Sigmoid colon (tissue), 7 donors: Measurements from ENCODE around the gene NCR2. TPM values are rescaled to one million over a fixed set of nuclear protein-coding genes. Genes with fewer than 3 reads are reported as not detected.
A peak's percentile ranks its signal among the peaks of the same experiment; 100 is the strongest.

ENCODE experiments used
- DNase-seq: peaks from one replicate; pipeline ENCODE4 v3.0.0-alpha.2; 2019
- H3K27ac ChIP-seq, 4 donors: fragments of 200-600 bp; sonication (generic); one replicate each; pipeline ENCODE4 v1.5.1; 2016 to 2019; ENCODE audit warnings: mild to moderate bottlenecking in 1 of 4
- H3K27me3 ChIP-seq, 3 donors: fragments of 200-600 bp; sonication (generic); one replicate each; pipeline ENCODE4 v1.5.1; 2019; ENCODE audit warnings: mild to moderate bottlenecking in 1 of 3
- H3K36me3 ChIP-seq, 4 donors: fragments of 200-600 bp; sonication (generic); one replicate each; pipeline ENCODE4 v1.5.1; 2016 to 2019
- H3K4me1 ChIP-seq, 4 donors: fragments of 200-600 bp; sonication (generic); one replicate each; pipeline ENCODE4 v1.5.1; 2017 to 2019
- H3K4me3 ChIP-seq, 4 donors: fragments of 200-600 bp; sonication (generic); one replicate each; pipeline ENCODE4 v1.5.1; 2017 to 2019; ENCODE audit warnings: mild to moderate bottlenecking in 2 of 4, moderate library complexity in 1 of 4
- H3K9me3 ChIP-seq, 4 donors: fragments of 200-600 bp in 3 of 4; sonication (generic) in 3 of 4; one replicate each; pipeline versions ENCODE4 v1.5.1 to v1.6.1; 2013 to 2019
- EP300 ChIP-seq, 4 donors: sonication (generic); formaldehyde crosslinking; IDR thresholded peaks; one replicate each; pipeline ENCODE4 v1.6.1; 2017; ENCODE audit warnings: antibody characterized with exemption in 4 of 4
- POLR2A ChIP-seq, 2 donors: fragments of 450-650 bp; IDR thresholded peaks; one replicate each; pipeline ENCODE4 v1.6.1; 2016; ENCODE audit warnings: antibody characterized with exemption in 2 of 2, mild to moderate bottlenecking in 2 of 2, moderate library complexity in 2 of 2
- POLR2AphosphoS5 ChIP-seq, 4 donors: sonication (generic); formaldehyde crosslinking; IDR thresholded peaks; one replicate each; pipeline ENCODE4 v1.6.1; 2017; ENCODE audit warnings: antibody characterized with exemption in 4 of 4
- WGBS, 2 donors: extraction: QIAGEN DNeasy Blood & Tissue Kit; methylation state at CpG; one replicate each; pipeline ENCODE4 v1.1.7; 2013; 5-methylcytosine and 5-hydroxymethylcytosine counted together
- intact Hi-C: fragments of 100-400 bp; cut with DNase I; formaldehyde crosslinking; loops from one replicate; pipeline ENCODE4 v1.15.1; 2023
- polyA plus RNA-seq, 3 donors: library from polyadenylated mRNA; stranded (reverse); fragments of 200-250 nt; gene quantifications; one replicate each; pipeline ENCODE4 v1.2.3, GENCODE V29; 2013
- total RNA-seq, 4 donors: library from RNA; depleted of rRNA; stranded (reverse); fragments of >200 nt; gene quantifications; one replicate each; pipeline ENCODE4 v1.1.0, GENCODE V29; 2016
- TF ChIP-seq, protein P1 (sequence below), 4 experiments: fragments of 450-650 bp in 3 of 4; fragments of 200-600 bp in 1 of 4; IDR thresholded peaks; one replicate each; pipeline ENCODE4 v1.5.1; 2016 to 2019; ENCODE audit warnings: antibody characterized with exemption in 4 of 4, mild to moderate bottlenecking in 3 of 4, moderate library complexity in 2 of 4
- donor health status: healthy with polysubstance abuse.
- donor health status: Bipolar disorder and iron deficiency.
- donor health status: healthy.

The NCR2 gene, protein sequence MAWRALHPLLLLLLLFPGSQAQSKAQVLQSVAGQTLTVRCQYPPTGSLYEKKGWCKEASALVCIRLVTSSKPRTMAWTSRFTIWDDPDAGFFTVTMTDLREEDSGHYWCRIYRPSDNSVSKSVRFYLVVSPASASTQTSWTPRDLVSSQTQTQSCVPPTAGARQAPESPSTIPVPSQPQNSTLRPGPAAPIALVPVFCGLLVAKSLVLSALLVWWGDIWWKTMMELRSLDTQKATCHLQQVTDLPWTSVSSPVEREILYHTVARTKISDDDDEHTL
- total RNA-seq (not detected), polyA plus RNA-seq (under 1 TPM in 1 of 3 donors, not detected in 2; 0.20 TPM)

DNA sequence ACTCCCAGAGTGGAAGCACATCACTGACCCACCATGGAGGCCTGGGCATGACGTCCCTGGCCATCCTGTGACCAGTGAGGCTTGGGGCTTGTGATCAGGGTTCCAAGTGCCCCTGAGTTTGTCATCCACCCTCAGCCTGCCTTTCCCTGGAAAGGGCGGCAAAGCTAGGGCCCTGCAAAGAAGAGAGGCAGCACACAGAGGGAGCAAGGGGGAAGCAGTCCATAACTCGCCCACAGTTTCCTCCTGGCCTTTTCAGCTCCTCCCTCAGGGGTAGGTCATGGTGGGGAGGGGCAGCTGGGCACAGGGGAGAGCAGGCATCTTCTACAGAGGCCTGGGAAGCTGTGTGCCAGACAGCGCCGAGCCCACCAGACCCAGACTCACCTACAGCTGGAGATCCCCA is at the start of gene NCR2:
Gene NCR2, plus strand, starts transcription at position 313 of the 400 bp plus-strand sequence. CDS start 269 bp downstream, outside the sequence.
- H3K4me3 ChIP-seq = no peak within 1 kb of the TSS
- no peaks in the 10 kb centered on the region for H3K9me3 ChIP-seq
- TF ChIP-seq, protein P1, sequence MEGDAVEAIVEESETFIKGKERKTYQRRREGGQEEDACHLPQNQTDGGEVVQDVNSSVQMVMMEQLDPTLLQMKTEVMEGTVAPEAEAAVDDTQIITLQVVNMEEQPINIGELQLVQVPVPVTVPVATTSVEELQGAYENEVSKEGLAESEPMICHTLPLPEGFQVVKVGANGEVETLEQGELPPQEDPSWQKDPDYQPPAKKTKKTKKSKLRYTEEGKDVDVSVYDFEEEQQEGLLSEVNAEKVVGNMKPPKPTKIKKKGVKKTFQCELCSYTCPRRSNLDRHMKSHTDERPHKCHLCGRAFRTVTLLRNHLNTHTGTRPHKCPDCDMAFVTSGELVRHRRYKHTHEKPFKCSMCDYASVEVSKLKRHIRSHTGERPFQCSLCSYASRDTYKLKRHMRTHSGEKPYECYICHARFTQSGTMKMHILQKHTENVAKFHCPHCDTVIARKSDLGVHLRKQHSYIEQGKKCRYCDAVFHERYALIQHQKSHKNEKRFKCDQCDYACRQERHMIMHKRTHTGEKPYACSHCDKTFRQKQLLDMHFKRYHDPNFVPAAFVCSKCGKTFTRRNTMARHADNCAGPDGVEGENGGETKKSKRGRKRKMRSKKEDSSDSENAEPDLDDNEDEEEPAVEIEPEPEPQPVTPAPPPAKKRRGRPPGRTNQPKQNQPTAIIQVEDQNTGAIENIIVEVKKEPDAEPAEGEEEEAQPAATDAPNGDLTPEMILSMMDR (IDR thresholded peaks at IDR 0.05) = no peak
- TF ChIP-seq POLR2AphosphoS5 (IDR thresholded peaks at IDR 0.05) = no peak
- TF ChIP-seq EP300 (IDR thresholded peaks at IDR 0.05) = no peak
- no peak for TF ChIP-seq POLR2A (IDR thresholded peaks at IDR 0.05)
- peaks cover 0 to 6% (median 0%) of the 10 kb centered on the region in 4 donors for H3K4me1 ChIP-seq
- no peaks in the 10 kb centered on the region for H3K27me3 ChIP-seq
- H3K36me3 ChIP-seq = no peaks in the 10 kb centered on the region
- no peak for DNase-seq
- intact Hi-C loops = no loop called here
- H3K27ac ChIP-seq = no peak within 1 kb of the TSS
- WGBS, 2 donors = 86 to 90% methylated on average over 5 of the region's 5 CpGs

DNA sequence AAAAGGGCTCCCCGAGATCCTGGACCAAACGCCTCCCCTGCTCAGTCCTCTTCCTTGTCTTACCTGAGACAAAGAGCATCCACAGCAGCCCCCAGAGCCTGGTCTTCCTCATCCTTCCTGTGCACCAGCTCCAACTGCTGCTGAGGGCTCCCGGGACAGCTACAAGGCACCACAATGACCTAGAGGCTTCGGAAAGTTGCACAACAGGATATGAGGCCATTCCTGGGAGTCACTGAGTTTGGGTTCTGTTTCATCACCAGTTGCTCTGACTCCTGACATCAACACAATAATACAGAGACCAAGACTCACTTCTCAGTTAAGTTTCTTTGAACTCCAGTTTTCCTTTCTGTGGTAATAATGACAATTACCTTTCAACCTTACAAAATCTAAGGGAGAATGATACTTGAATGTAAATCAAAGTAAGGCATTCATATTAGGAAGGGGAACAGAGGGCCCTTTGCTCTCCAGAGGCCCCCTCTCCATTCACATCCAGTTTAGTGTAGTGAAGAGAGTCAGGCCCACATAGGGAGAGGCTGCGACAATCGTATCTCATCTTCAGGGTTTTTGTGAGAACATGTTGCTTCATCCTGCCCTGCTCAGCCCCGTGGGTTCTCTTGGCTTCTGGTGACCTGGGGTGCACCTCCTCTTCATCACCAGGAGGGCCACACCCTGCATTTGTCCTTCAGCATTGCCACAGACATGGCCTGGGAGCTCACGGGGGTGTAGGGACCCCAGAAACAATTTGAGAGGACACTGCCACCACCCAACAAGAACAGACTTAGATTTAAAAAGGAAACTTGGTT is 48.7 kb upstream of the NCR2 start, which contains the start of gene TREM1:
Gene TREM1, minus strand, starts transcription at position 139 of the 803 bp plus-strand sequence. Its CDS starts 27 bp downstream, at position 112.
- Histone ChIP-seq H3K9me3 (no peaks in the 10 kb centered on the region), H3K4me3 (no peak within 1 kb of the TSS), H3K36me3 (no peaks in the 10 kb centered on the region), H3K27ac (peak within 1 kb of the TSS in 1 of 4 donors; percentile 43), H3K27me3 (no peaks in the 10 kb centered on the region), H3K4me1 (no peaks in the 10 kb centered on the region)
- WGBS, 2 donors = 72 to 81% methylated on average over 8 of the region's 8 CpGs
- TF ChIP-seq EP300 (IDR thresholded peaks at IDR 0.05) (peak in 1 of 4 donors; percentile 6), POLR2A (IDR thresholded peaks at IDR 0.05) (no peak), POLR2AphosphoS5 (IDR thresholded peaks at IDR 0.05) (peak in 1 of 4 donors; percentile 62)
- TF ChIP-seq, protein P1 (IDR thresholded peaks at IDR 0.05) = no peak
- intact Hi-C loops = no loop called here
- DNase-seq = peak; percentile 68

DNA sequence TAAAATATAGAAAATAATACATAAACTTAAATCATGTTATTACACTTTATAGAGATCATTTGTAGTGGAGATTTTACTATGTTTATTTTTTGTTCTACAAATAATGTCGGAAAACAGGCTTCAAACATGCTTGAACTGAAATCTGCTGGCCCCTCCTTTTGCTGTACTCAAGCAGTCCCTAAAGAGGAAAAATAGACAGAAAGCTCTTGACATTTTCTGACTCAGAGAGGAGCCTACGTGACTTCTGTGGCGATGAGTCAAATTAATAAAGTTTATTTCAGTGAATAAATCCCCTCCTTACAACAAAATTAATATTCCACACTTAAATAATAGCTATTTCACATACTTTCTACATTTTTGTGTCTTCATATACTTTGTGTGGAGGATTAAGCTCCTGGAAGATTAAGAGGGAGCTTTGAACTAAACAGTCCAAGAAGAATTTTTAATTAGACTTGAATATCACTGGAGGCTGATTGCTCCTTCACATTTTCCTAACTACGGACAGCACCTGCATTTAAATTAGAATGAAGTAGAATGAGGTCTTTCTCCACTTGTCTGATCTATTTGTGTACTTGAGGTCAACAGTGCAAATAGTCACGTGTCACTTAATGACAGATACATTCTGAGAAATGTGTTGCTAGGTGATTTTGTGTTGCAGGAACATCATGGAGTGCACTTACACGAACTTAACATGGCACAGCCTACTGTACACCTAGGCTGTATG is 47.2 kb upstream of the NCR2 start:
- H3K27ac ChIP-seq = no peak overlapping the region
- no peaks in the 10 kb centered on the region for H3K27me3 ChIP-seq
- no peak for DNase-seq
- intact Hi-C loops = no loop called here
- H3K9me3 ChIP-seq = no peaks in the 10 kb centered on the region
- no peak overlapping the region for H3K4me3 ChIP-seq
- 28 to 55% methylated on average over 6 of the region's 6 CpGs for WGBS, 2 donors
- no peak for TF ChIP-seq POLR2A (IDR thresholded peaks at IDR 0.05)
- TF ChIP-seq, protein P1 (IDR thresholded peaks at IDR 0.05) = no peak
- no peak for TF ChIP-seq POLR2AphosphoS5 (IDR thresholded peaks at IDR 0.05)
- no peak for TF ChIP-seq EP300 (IDR thresholded peaks at IDR 0.05)
- H3K36me3 ChIP-seq = no peaks in the 10 kb centered on the region
- no peaks in the 10 kb centered on the region for H3K4me1 ChIP-seq

DNA sequence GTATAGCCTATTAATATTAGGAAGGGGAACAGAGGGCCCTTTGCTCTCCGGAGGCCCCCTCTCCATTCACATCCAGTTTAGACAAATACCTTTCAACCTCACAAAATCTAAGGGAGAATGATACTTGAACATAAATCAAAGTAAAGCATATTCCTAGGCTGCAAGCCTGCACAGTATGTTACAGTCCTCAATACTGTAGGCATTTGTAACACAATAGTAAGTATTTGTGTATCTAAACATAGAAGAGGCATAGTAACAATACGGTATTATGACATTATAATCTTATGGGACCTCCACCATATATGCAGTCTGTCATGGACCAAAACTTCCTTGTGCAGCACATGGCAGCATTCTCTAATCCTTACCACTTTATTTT is 46.7 kb upstream of the NCR2 start:
- 59 to 87% methylated on average over 2 of the region's 2 CpGs for WGBS, 2 donors
- intact Hi-C loops = no loop called here
- TF ChIP-seq POLR2A (IDR thresholded peaks at IDR 0.05) (no peak), EP300 (IDR thresholded peaks at IDR 0.05) (no peak), POLR2AphosphoS5 (IDR thresholded peaks at IDR 0.05) (no peak)
- TF ChIP-seq, protein P1 (IDR thresholded peaks at IDR 0.05) = no peak
- DNase-seq = no peak
- Histone ChIP-seq H3K4me1 (no peaks in the 10 kb centered on the region), H3K27ac (no peak overlapping the region), H3K36me3 (no peaks in the 10 kb centered on the region), H3K27me3 (no peaks in the 10 kb centered on the region), H3K9me3 (no peaks in the 10 kb centered on the region), H3K4me3 (no peak overlapping the region)
